CD4-positive, alpha-beta T cell (primary cell): ENCODE results near the gene CFAP100. TPM values are rescaled to one million over a fixed set of nuclear protein-coding genes. Genes with fewer than 3 reads are reported as not detected.

Experiments
- ATAC-seq: fragments of 200-7000 bp; cut with Tn5 transposase; one replicate; pipeline ENCODE4 v1.10.0; 2022; ENCODE audit warnings: mild to moderate bottlenecking; ENCODE audit not compliant: poor library complexity
- CTCF ChIA-PET: fragments of 350-600 bp; sonication (Branson Sonifier 250); formaldehyde crosslinking; loops from one replicate; lab custom pipeline; 2021; ENCODE audit warnings: antibody characterized with exemption, inconsistent platforms; lab: Charles Lee
- POLR2A ChIA-PET: fragments of 350-600 bp; sonication (Branson Sonifier 250); formaldehyde crosslinking; loops from one replicate; lab custom pipeline; 2021; ENCODE audit warnings: antibody characterized with exemption, inconsistent platforms; lab: Charles Lee
- DNase-seq, 14 experiments: peaks; one replicate each; pipeline ENCODE4 v3.0.0-alpha.2; 2013 to 2020; ENCODE audit warnings: mixed read lengths in 2 of 14
- H3K27ac ChIP-seq, 2 donors: one replicate each; pipeline versions ENCODE4 v1.5.1 to v1.7.0; 2013; ENCODE audit warnings: low read length in 2 of 2, low read depth in 1 of 2, mild to moderate bottlenecking in 1 of 2
- H3K27me3 ChIP-seq, 2 experiments: 1 replicate in 1 of 2; 2 replicates in 1 of 2; pipeline versions ENCODE4 v1.6.1 to v1.7.0; 2013; ENCODE audit warnings: low read length in 2 of 2, control low read depth in 1 of 2, mild to moderate bottlenecking in 1 of 2, moderate library complexity in 1 of 2; ENCODE audit not compliant: insufficient read depth in 2 of 2, control insufficient read depth in 1 of 2
- H3K36me3 ChIP-seq: one replicate; pipeline ENCODE4 v1.6.1; 2013; ENCODE audit warnings: low read length, control low read depth; ENCODE audit not compliant: insufficient read depth
- H3K4me1 ChIP-seq: one replicate; pipeline ENCODE4 v1.6.1; 2013; ENCODE audit warnings: low read length, control low read depth; ENCODE audit not compliant: insufficient read depth
- H3K4me3 ChIP-seq: one replicate; pipeline ENCODE4 v1.5.1; 2013; ENCODE audit warnings: mild to moderate bottlenecking, low read length, moderate library complexity
- H3K9me3 ChIP-seq, 2 experiments: 1 replicate in 1 of 2; 2 replicates in 1 of 2; pipeline versions ENCODE4 v1.6.1 to v1.7.0; 2013; ENCODE audit warnings: low read length in 2 of 2, mild to moderate bottlenecking in 2 of 2, control low read depth in 1 of 2, moderate library complexity in 1 of 2; ENCODE audit not compliant: control insufficient read depth in 1 of 2, insufficient read depth in 1 of 2
- H3K27ac Mint-ChIP-seq: one replicate; pipeline ENCODE4 v1.8.0; 2020; ENCODE audit warnings: mixed read lengths
- H3K27me3 Mint-ChIP-seq: one replicate; pipeline ENCODE4 v1.8.0; 2021; ENCODE audit warnings: mixed read lengths
- H3K36me3 Mint-ChIP-seq: one replicate; pipeline ENCODE4 v1.8.0; 2021; ENCODE audit warnings: low read depth, mixed read lengths
- H3K4me1 Mint-ChIP-seq: one replicate; pipeline ENCODE4 v1.8.0; 2021; ENCODE audit warnings: low read depth, mixed read lengths
- H3K4me3 Mint-ChIP-seq: one replicate; pipeline ENCODE4 v1.8.0; 2020; ENCODE audit warnings: mild to moderate bottlenecking, mixed read lengths
- H3K9me3 Mint-ChIP-seq: one replicate; pipeline ENCODE4 v1.8.0; 2020; ENCODE audit warnings: mixed read lengths
- CTCF ChIP-seq: fragments of 200-600 bp; IDR thresholded peaks from one replicate; pipeline ENCODE4 v1.8.0; 2022; ENCODE audit warnings: antibody characterized with exemption, mild to moderate bottlenecking
- intact Hi-C, 2 experiments: fragments of 100-400 bp; cut with DNase I in 1 of 2; cut with micrococcal nuclease in 1 of 2; formaldehyde crosslinking; loops; one replicate each; pipeline versions ENCODE4 v1.15.1 to v1.9.0; 2023 to 2025; cut with DNase I, micrococcal nuclease
- total RNA-seq, 174 experiments: library from RNA in 2 of 174; stranded (reverse) in 2 of 174; gene quantifications; one replicate each; pipeline ENCODE4 v1.2.3 and lab custom pipeline; 2021 to 2026

The CFAP100 gene
- total RNA-seq, 2 experiments from 2014 or later, result not detected

- no peaks in the 10 kb centered on the region for H3K9me3 Mint-ChIP-seq
- no peaks in the 10 kb centered on the region for H3K36me3 ChIP-seq
- H3K4me1 Mint-ChIP-seq, result no peaks in the 10 kb centered on the region
- H3K27ac ChIP-seq, result no peak overlapping the region
- no peak overlapping the region for H3K27ac Mint-ChIP-seq
- peaks cover 39% of the 10 kb centered on the region for H3K27me3 Mint-ChIP-seq
- POLR2A ChIA-PET, result no interaction called here
- no peak overlapping the region for H3K4me3 Mint-ChIP-seq
- H3K9me3 ChIP-seq, result no peaks in the 10 kb centered on the region
- H3K4me1 ChIP-seq, result no peaks in the 10 kb centered on the region
- H3K27me3 ChIP-seq, result peaks cover 10 to 22% of the 10 kb centered on the region in 2 experiments
- CTCF ChIA-PET, result no interaction called here
- no peaks in the 10 kb centered on the region for H3K36me3 Mint-ChIP-seq
- intact Hi-C loops, result no loop called here
- no peak overlapping the region for H3K4me3 ChIP-seq
- DNase-seq, result no peak
- TF ChIP-seq CTCF, result no peak
- ATAC-seq, result no peak
These were observed 3.1 kb downstream of the CFAP100 start for GRCh38 chr3:126397610-126398422.

- H3K4me3 ChIP-seq, result no peak overlapping the region
- H3K4me1 ChIP-seq, result no peaks in the 10 kb centered on the region
- no peaks in the 10 kb centered on the region for H3K9me3 ChIP-seq
- no peaks in the 10 kb centered on the region for H3K4me1 Mint-ChIP-seq
- H3K4me3 Mint-ChIP-seq, result no peak overlapping the region
- peaks cover 6 to 18% of the 10 kb centered on the region in 2 experiments for H3K27me3 ChIP-seq
- POLR2A ChIA-PET, result interaction anchor here (0.7 kb wide), 1 partner anchor 32 kb away, joined by 4 read pairs; no protein-coding TSS in a partner anchor
- no peak for TF ChIP-seq CTCF
- peaks cover 33% of the 10 kb centered on the region for H3K27me3 Mint-ChIP-seq
- intact Hi-C loops, result no loop called here
- no peaks in the 10 kb centered on the region for H3K36me3 Mint-ChIP-seq
- no peak overlapping the region for H3K27ac Mint-ChIP-seq
- H3K27ac ChIP-seq, result no peak overlapping the region
- CTCF ChIA-PET, result no interaction called here
- no peak for DNase-seq
- no peak for ATAC-seq
- H3K9me3 Mint-ChIP-seq, result no peaks in the 10 kb centered on the region
- H3K36me3 ChIP-seq, result no peaks in the 10 kb centered on the region
These were observed 4.0 kb downstream of the CFAP100 start for GRCh38 chr3:126398423-126399350.

GRCh38 chr3:126399351-126399735, 4.6 kb downstream of the CFAP100 start:
- no peak for DNase-seq
- H3K36me3 ChIP-seq, result no peaks in the 10 kb centered on the region
- Mint-ChIP-seq H3K27ac (no peak overlapping the region), H3K9me3 (no peaks in the 10 kb centered on the region), H3K27me3 (peaks cover 33% of the 10 kb centered on the region), H3K36me3 (no peaks in the 10 kb centered on the region), H3K4me3 (no peak overlapping the region), H3K4me1 (no peaks in the 10 kb centered on the region)
- ATAC-seq, result no peak
- H3K9me3 ChIP-seq, result no peaks in the 10 kb centered on the region
- no peak for TF ChIP-seq CTCF
- peaks cover 3 to 11% of the 10 kb centered on the region in 2 experiments for H3K27me3 ChIP-seq
- H3K27ac ChIP-seq, result no peak overlapping the region
- POLR2A ChIA-PET, result interaction anchor here (0.7 kb wide), 1 partner anchor 33 kb away, joined by 4 read pairs; no protein-coding TSS in a partner anchor
- H3K4me3 ChIP-seq, result no peak overlapping the region
- H3K4me1 ChIP-seq, result no peaks in the 10 kb centered on the region
- CTCF ChIA-PET, result no interaction called here
- intact Hi-C loops, result no loop called here
